NCI-H2081 (cell line): ENCODE results near the gene PIGO.

Experiments
- DNase-seq, 2 experiments: peaks; one replicate each; lab custom pipeline; 2025; lab: John Stamatoyannopoulos, UW

PIGO gene

GRCh38 chr9:35106343-35106730, 9.9 kb upstream of the PIGO start:
- no peak for DNase-seq

DNA sequence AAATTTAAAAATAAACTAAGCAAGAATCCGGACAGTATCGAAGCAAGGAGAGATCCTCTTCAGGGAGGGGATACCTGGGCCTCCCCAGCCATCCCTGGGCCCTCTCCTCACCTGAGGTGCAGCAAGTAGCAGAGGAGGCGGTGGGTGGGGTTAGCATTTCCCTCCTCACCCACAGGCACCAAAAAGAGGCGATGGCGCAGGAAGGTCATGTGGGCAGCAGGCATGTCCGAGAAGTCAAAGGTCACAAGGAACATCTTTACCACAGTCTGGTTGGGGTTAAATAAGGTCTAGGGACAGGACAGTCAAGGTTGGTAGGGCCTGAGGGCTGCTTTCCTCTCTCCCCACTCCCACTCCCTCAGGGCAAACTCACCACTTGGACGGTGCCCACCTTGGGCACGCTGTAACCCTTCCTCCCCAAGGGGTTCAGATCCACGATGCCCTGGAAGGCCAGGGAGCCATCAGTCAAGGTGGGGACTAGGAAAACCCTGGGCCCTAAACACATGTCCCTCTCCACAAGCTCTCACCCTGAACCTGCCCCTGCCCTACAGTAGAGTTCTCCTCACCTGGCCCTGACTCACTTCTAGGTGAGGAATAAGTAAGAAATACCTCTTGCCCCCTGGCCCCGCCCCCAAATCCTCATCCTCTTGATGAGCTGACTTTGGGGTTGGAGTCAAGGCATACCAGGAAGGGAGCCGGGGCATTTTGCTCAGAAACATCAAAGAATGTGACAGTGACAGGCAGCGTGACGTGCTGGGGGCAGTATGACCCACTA, 9.4 kb upstream of the PIGO start:
- no peak for DNase-seq

GRCh38 chr9:35105126-35105525, 8.7 kb upstream of the PIGO start:
- DNase-seq, result no peak

GRCh38 chr9:35104586-35104985, 8.2 kb upstream of the PIGO start:
- DNase-seq, result no peak

- DNase-seq, result no peak
Observed at GRCh38 chr9:35103660-35104191, 7.3 kb upstream of the PIGO start.

GRCh38 chr9:35102769-35103659, 6.6 kb upstream of the PIGO start, which contains the start of gene STOML2:
Gene STOML2 (minus strand): TSS chr9:35103131. CDS start chr9:35103094, 37 bp downstream.
- DNase-seq, result peak; percentile 97 to 98

GRCh38 chr9:35102465-35102768, 6.0 kb upstream of the PIGO start:
- no peak for DNase-seq

DNA sequence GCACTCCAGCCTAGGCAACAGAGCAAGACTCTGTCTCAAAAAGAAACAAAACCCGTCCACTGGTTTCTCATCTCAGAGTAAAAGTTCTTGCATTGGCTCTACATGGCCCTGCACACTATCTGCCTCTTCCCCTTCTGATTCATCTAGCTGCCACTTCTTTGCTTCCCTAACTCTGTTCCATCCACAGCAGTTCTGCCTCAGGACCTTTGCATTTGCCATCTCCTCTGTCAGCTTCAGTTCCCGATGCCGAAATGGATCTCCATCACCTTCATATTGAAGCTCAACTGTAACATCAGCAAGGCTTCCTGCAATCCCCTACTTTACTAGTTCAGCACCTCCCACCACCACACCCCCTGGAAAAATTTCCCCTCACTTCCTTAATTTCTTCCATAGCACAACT, 1.2 kb upstream of the PIGO start:
- no peak for DNase-seq

GRCh38 chr9:35091536-35091935, 4.9 kb downstream of the PIGO start:
- no peak for DNase-seq

DNA sequence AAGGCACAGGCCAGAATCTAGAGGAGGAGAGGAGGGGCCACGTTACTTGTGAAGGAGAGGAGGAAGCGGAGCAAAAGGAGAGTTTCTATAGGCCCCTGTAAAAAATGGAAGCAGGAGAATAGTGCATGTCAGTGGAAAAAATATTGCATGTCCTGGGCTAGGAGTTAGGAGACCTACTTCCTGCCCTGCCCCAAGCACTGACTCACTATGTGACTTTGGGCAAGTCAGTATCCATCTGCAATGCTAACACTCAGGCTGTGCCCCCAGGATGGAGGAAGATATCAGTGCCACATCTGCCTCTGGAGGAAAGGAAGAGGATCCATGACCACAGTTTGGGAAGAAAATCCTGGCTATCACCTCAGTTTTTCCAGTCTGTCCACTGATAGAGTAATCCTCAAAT, 7.0 kb downstream of the PIGO start:
- DNase-seq, result no peak

- no peak for DNase-seq
Observed at GRCh38 chr9:35085078-35085477, 11.3 kb downstream of the PIGO start.

DNA sequence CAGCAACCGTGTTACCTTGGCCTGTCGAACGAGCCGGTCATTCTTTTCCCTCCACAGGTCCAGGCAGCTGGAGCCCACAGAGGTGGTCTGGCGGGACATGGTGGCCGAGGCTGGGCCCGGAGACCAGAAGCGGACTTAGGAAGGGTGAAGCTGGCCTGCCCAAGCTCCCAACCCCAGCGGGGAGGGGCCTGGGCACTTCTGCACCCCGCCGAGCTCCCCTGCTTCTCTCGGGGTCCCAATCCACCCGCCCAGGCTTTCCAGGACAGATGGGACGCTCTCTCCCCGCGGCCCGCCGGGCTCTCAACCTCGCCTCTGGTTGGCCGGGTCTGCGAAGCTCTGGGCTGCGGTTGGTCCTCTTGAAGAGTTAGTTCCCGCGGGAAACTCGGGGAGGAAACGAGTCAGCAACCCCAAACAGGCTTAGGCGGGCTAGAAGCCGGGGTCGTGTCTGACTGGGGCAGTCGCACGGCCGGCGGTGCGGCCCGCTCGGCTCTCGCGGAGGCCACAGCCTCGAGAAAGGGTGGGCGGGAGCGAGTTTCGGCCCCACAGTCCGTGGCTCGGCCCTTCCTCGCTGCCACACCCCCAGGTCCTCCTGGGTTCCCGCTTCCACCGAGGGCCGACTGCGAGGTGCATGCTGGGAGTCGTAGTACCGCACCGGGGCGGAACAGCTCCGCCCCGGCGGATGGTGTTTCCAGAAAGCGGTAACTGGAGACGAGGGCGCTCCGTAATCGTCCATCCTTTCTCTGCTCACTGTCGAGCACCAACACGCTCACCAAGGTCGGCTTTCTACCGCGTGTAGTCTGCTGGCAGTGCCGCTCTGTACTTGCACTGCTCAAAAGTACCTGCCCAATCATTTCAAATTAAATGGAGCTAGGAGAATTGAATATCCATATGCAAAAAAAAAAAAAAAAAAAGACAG, 16.7 kb downstream of the PIGO start, which contains the start of gene FANCG:
Gene FANCG (minus strand): TSS at position 517 of the 916 bp plus-strand sequence. CDS start 418 bp downstream, at position 99.
- DNase-seq, result peak; percentile 94 to 97

DNA sequence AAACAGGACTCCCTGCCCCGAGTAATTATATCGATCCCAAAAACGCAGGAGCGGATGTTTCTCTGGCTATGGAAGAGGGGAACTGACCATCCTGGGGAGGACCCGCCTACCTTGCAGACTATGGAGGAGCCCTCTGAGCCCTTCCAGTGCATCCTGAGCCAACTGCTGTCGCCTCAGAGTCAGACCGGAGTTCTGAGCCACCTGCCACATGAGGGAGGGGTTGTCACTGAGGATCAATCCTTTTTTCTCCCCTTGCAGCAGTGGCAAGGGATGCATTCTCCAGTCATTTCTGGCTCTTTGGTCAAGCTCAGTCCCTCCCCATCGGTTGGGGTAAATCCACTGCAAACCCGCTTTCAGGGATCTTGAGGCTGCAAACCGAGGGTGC, 17.4 kb downstream of the PIGO start:
- DNase-seq, result peak in 1 of 2 experiments; percentile 39

GRCh38 chr9:35078066-35078465, 18.3 kb downstream of the PIGO start:
- no peak for DNase-seq

DNA sequence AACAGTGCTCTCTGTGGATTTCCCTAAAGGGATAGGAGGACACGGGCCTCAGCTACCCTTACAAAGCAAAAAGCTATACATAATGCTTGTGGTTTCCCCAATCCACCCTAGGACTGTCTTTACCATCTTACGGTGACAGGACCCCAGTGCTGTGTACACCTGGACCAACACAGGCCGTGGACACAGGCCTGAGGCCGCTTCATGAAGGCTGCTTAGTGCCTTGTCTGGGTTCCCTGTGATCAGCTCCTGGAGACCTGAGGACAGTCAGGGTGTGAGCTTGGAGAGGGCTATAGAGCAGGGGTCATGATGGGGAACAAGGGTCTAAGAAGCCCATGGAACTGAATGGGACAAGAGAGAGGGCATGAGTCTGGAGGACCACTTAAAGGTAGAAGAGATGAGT, 19.5 kb downstream of the PIGO start:
- DNase-seq, result no peak

GRCh38 chr9:35075358-35075757, 21.0 kb downstream of the PIGO start:
- no peak for DNase-seq

GRCh38 chr9:35074791-35075190, 21.6 kb downstream of the PIGO start:
- DNase-seq, result no peak

DNA sequence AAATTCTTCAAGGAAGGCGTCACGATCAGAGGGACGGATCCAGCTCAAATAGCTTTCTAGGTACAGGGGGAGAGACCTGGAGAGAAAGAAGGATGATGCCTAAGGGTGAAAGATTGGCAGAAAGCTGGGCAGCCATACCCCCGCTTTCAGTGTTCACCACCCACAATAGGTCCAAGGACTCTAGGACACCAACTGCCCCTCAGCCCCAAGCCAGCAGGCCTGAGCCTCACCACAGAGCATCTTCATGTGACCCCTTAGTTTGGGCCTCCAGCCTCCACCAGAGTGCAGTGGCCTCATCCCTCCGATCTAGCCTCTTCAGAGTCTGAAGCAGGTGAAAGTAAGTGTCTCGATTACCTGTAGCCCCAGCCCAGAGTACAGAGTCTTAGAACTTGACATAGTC, 22.2 kb downstream of the PIGO start:
- no peak for DNase-seq

- DNase-seq, result no peak
Observed at GRCh38 chr9:35073279-35073612, 23.1 kb downstream of the PIGO start.

DNA sequence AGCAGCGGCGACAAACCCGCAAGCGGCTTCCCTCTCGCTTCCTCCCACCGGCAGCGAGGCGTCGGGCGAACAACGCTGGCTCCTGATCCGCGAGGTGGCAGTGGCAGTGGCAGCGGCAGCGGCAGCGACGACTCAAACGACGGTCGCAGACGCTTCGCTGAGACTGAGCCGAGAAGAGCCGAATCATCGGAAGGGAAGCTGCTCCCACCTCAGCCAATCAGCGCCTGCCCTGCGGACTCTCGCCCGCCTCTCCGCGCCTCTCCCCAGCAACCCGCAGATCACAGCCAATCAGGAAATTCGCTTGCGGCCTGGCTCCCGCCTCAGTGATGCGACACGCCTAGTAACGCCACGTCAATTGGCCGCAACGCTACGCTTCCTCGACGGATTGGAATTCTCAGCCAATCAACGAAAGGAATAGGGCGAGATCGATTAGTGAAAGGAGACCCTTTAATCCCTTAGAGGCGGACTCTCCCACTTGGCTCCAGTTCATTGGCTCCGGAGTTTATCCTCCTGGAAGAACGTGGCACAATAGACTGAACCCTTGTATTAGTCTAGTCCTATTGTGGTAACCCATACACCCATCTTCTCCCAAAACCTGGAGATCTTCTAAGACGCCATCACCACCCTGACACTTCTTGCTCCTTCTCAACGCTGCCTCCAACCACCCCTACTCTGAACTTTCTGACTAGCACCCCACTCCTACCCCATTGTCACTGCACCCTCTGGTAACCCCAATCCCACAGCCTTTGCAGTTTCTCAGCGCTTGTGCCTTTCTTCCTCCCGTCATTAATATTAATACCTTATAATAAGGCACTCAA, 23.7 kb downstream of the PIGO start, which contains the start of gene VCP:
Gene VCP (minus strand): TSS at position 165 of the 818 bp plus-strand sequence. CDS start 272 bp downstream, outside the sequence.
- peak; percentile 99 to 100 for DNase-seq
